ENCODE results near the gene MAN2B2. TPM values are rescaled to one million over a fixed set of nuclear protein-coding genes. Genes with fewer than 3 reads are reported as not detected.

MAN2B2 gene
- polyA plus RNA-seq, 1 experiment = 22.8 TPM

GRCh38 chr4:6641164-6641970, 66.4 kb downstream of the MAN2B2 start:
- H3K27me3 ChIP-seq (ENCODE audit: control insufficient read depth, insufficient read depth, low read length) = no peaks in the 10 kb centered on the region
- H3K4me3 ChIP-seq (ENCODE audit: low read depth, low read length) = peak overlapping the region; percentile 73
- peaks cover 6% of the 10 kb centered on the region; the same call in 1 of the 2 replicates for H3K9me3 ChIP-seq (ENCODE audit: control insufficient read depth, insufficient read depth, low read length)
- ChIA-PET CTCF (interaction anchor here (0.6 to 1.2 kb wide), 2 partner anchors 74 to 232 kb away, joined by 3 to 8 read pairs; no protein-coding TSS in a partner anchor), POLR2A (interaction anchor here (0.7 to 2.9 kb wide), 8 partner anchors 10 to 372 kb away, joined by 3 to 20 read pairs (median 4); partner anchors contain the start of genes MAN2B2, MRFAP1L1, TBC1D14 and WFS1)
- DNase-seq (ENCODE audit: low read depth, low spot score) = no peak
- H3K27ac ChIP-seq (ENCODE audit: low read depth, low read length) = peak overlapping the region; percentile 93
- TF ChIP-seq, protein P1, sequence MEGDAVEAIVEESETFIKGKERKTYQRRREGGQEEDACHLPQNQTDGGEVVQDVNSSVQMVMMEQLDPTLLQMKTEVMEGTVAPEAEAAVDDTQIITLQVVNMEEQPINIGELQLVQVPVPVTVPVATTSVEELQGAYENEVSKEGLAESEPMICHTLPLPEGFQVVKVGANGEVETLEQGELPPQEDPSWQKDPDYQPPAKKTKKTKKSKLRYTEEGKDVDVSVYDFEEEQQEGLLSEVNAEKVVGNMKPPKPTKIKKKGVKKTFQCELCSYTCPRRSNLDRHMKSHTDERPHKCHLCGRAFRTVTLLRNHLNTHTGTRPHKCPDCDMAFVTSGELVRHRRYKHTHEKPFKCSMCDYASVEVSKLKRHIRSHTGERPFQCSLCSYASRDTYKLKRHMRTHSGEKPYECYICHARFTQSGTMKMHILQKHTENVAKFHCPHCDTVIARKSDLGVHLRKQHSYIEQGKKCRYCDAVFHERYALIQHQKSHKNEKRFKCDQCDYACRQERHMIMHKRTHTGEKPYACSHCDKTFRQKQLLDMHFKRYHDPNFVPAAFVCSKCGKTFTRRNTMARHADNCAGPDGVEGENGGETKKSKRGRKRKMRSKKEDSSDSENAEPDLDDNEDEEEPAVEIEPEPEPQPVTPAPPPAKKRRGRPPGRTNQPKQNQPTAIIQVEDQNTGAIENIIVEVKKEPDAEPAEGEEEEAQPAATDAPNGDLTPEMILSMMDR (IDR thresholded peaks at IDR 0.05; ENCODE audit: low read depth, low read length) = no peak

- ChIA-PET POLR2A (interaction anchor here (1.0 to 2.9 kb wide), 3 partner anchors 17 to 68 kb away, joined by 3 to 20 read pairs (median 10); partner anchors contain the start of gene MRFAP1L1), CTCF (interaction anchor here (0.6 to 1.2 kb wide), 2 partner anchors 73 to 232 kb away, joined by 3 to 8 read pairs; no protein-coding TSS in a partner anchor)
- TF ChIP-seq, protein P1 (IDR thresholded peaks at IDR 0.05; ENCODE audit: low read depth, low read length) = no peak
- no peaks in the 10 kb centered on the region for H3K27me3 ChIP-seq (ENCODE audit: control insufficient read depth, insufficient read depth, low read length)
- H3K27ac ChIP-seq (ENCODE audit: low read depth, low read length) = no peak overlapping the region
- DNase-seq (ENCODE audit: low read depth, low spot score) = no peak
- H3K9me3 ChIP-seq (ENCODE audit: control insufficient read depth, insufficient read depth, low read length) = peaks cover 6% of the 10 kb centered on the region; the same call in 1 of the 2 replicates
- peak overlapping the region; percentile 73 for H3K4me3 ChIP-seq (ENCODE audit: low read depth, low read length)
These were observed 67.0 kb downstream of the MAN2B2 start for GRCh38 chr4:6641971-6642320.

DNA sequence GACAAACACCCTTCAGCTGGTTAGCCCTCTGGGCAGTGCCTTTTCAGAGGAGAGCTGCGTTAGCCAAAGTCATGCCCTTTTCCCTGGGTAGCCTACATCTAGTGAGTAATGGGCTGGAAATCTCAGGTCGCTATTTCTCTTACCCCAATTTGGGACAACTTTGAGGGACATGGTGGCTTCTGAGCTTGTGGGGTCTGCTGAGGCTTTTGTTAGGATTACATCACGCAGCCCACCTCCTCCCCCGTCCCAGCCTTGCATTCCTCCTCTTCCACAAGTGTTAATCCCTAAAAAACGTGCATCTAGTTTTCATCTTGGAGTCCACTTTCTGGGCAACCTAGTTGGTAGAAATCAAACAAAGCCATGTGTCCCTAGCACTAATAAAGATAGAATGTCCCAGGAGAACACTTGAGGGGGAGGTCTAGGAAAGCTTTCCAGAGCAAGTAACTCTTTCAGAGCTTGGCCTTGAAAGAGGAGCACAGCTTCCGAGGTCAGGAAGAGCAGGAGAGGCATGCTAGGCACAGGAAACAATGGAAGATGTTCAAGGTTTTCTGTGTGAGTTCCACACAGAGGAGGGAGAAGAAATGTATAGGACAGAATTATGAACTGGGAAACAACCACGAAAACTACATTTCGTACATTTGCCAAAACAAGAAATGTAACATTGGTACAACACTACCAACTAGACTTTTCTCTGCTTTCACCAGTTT, 68.3 kb downstream of the MAN2B2 start:
- ChIA-PET CTCF (no interaction called here), POLR2A (interaction anchor here (1.2 kb wide), 1 partner anchor 67 kb away, joined by 3 read pairs; the partner anchor contains the start of gene MRFAP1L1)
- 0 out of 2 replicates have a peak overlapping the region, but pooled peaks have one; percentile 7 for H3K4me3 ChIP-seq (ENCODE audit: low read depth, low read length)
- no peak for DNase-seq (ENCODE audit: low read depth, low spot score)
- TF ChIP-seq, protein P1 (IDR thresholded peaks at IDR 0.05; ENCODE audit: low read depth, low read length) = no peak
- no peak overlapping the region for H3K27ac ChIP-seq (ENCODE audit: low read depth, low read length)
- peaks cover 6% of the 10 kb centered on the region; the same call in 1 of the 2 replicates for H3K9me3 ChIP-seq (ENCODE audit: control insufficient read depth, insufficient read depth, low read length)
- H3K27me3 ChIP-seq (ENCODE audit: control insufficient read depth, insufficient read depth, low read length) = no peaks in the 10 kb centered on the region

DNA sequence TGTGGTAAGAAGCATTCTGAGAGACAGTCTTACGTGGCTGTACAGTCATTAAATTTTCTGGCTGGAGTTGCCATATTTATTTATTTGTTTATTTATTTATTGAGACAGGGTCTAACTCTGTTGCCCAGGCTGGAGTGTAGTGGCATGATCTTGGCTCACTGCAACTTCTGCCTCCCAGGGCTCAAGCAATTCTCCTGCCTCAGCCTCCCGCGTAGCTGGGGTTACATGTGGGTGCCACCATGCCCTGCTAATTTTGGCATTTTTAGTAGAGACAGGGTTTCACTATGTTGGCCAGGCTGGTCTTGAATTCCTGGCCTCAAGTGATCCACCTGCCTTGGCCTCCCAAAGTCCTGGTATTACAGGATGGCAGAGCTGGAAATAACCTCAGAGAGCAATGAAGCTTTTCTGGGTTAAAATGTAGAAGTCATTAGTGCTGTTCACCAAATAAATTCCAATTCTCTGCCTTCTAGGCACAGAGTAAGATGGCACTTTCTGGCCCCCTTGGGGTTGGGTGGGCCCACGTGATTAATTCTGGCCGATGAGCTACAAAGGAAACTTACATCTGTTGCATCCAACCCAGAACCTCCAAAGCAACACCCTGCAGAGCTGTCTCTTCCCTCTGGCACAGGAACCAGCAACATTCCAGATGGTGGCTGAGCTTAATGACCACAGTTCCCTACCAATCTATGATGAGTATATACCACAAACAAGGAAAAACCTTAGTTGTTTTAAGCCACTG, 70.0 kb downstream of the MAN2B2 start:
- no peak overlapping the region for H3K27ac ChIP-seq (ENCODE audit: low read depth, low read length)
- no peak overlapping the region for H3K4me3 ChIP-seq (ENCODE audit: low read depth, low read length)
- no peaks in the 10 kb centered on the region for H3K27me3 ChIP-seq (ENCODE audit: control insufficient read depth, insufficient read depth, low read length)
- TF ChIP-seq, protein P1 (IDR thresholded peaks at IDR 0.05; ENCODE audit: low read depth, low read length) = no peak
- no peak for DNase-seq (ENCODE audit: low read depth, low spot score)
- ChIA-PET POLR2A (no interaction called here), CTCF (interaction anchor here (0.7 kb wide), 1 partner anchor 39 kb away, joined by 6 read pairs; no protein-coding TSS in a partner anchor)
- H3K9me3 ChIP-seq (ENCODE audit: control insufficient read depth, insufficient read depth, low read length) = peaks cover 6% of the 10 kb centered on the region; the same call in 1 of the 2 replicates
